Immature natural killer cell (primary cell): ENCODE data around the gene ATAD3A. TPM values are rescaled to one million over a fixed set of nuclear protein-coding genes. Genes with fewer than 3 reads are reported as not detected.
"Not testable (repeated sequence)": the region's sequence is repeated elsewhere in the genome, so short reads cannot be mapped to it uniquely, and the experiment has no call there.

Experiments
- DNase-seq, 3 donors: peaks; one replicate each; pipeline ENCODE4 v3.0.0; 2022; ENCODE audit warnings: mixed read lengths in 1 of 3
- H3K27ac Mint-ChIP-seq, 6 donors: one replicate each; pipeline ENCODE4 v1.8.0; 2020; ENCODE audit warnings: mixed read lengths in 6 of 6, mild to moderate bottlenecking in 5 of 6, inconsistent platforms in 4 of 6, moderate library complexity in 3 of 6
- H3K27me3 Mint-ChIP-seq, 3 donors: one replicate each; pipeline ENCODE4 v1.8.0; 2020 to 2021; ENCODE audit warnings: low read depth in 3 of 3, mild to moderate bottlenecking in 3 of 3, mixed read lengths in 3 of 3, moderate library complexity in 3 of 3, inconsistent platforms in 1 of 3
- H3K36me3 Mint-ChIP-seq, 3 donors: one replicate each; pipeline ENCODE4 v1.8.0; 2020; ENCODE audit warnings: mixed read lengths in 3 of 3, inconsistent platforms in 2 of 3, mild to moderate bottlenecking in 2 of 3
- H3K4me1 Mint-ChIP-seq, 2 donors: one replicate each; pipeline ENCODE4 v1.8.0; 2020; ENCODE audit warnings: inconsistent platforms in 2 of 2, mild to moderate bottlenecking in 2 of 2, mixed read lengths in 2 of 2, moderate library complexity in 1 of 2
- H3K4me3 Mint-ChIP-seq, 5 donors: one replicate each; pipeline ENCODE4 v1.8.0; 2020; ENCODE audit warnings: mild to moderate bottlenecking in 5 of 5, mixed read lengths in 5 of 5, inconsistent platforms in 3 of 5, moderate library complexity in 3 of 5
- H3K9me3 Mint-ChIP-seq, 6 donors: one replicate each; pipeline ENCODE4 v1.8.0; 2020; ENCODE audit warnings: mild to moderate bottlenecking in 6 of 6, mixed read lengths in 6 of 6, inconsistent platforms in 4 of 6, moderate library complexity in 3 of 6
- polyA plus RNA-seq, 3 donors: library from polyadenylated mRNA; unstranded; fragments of 300-500 nt; fragmentation: Illumina TruSeq; gene quantifications; one replicate each; pipeline ENCODE4 v1.2.3, GENCODE V29; 2021

ATAD3A gene
- polyA plus RNA-seq, 3 donors from 2014 or later, result 6.4 to 14.5 (median 7.3) TPM

- not testable (repeated sequence) for H3K4me3 Mint-ChIP-seq, H3K4me1 Mint-ChIP-seq, DNase-seq, H3K36me3 Mint-ChIP-seq, H3K27ac Mint-ChIP-seq, H3K9me3 Mint-ChIP-seq
- H3K27me3 Mint-ChIP-seq, result peaks cover 0 to 13% (median 3%) of the 10 kb centered on the region in 3 donors
Measured at GRCh38 chr1:1481811-1482210, 30.2 kb upstream of the ATAD3A start.

- no peak for DNase-seq
- H3K27ac Mint-ChIP-seq, result no peak overlapping the region
- no peaks in the 10 kb centered on the region for H3K9me3 Mint-ChIP-seq
- no peaks in the 10 kb centered on the region for H3K4me1 Mint-ChIP-seq
- H3K27me3 Mint-ChIP-seq, result peaks cover 0 to 14% (median 3%) of the 10 kb centered on the region in 3 donors
- no peak overlapping the region for H3K4me3 Mint-ChIP-seq
- peaks cover 6 to 9% (median 8%) of the 10 kb centered on the region in 3 donors for H3K36me3 Mint-ChIP-seq
Measured at GRCh38 chr1:1482856-1483255, 29.1 kb upstream of the ATAD3A start.

- no peak for DNase-seq
- Mint-ChIP-seq H3K27me3 (peaks cover 0 to 12% (median 3%) of the 10 kb centered on the region in 3 donors), H3K4me3 (no peak overlapping the region), H3K9me3 (no peaks in the 10 kb centered on the region), H3K36me3 (peaks cover 6 to 9% (median 8%) of the 10 kb centered on the region in 3 donors), H3K27ac (no peak overlapping the region), H3K4me1 (no peaks in the 10 kb centered on the region)
Measured at GRCh38 chr1:1483714-1484113, 28.2 kb upstream of the ATAD3A start.

GRCh38 chr1:1484976-1485750, 26.8 kb upstream of the ATAD3A start:
- H3K27me3 Mint-ChIP-seq, H3K36me3 Mint-ChIP-seq, H3K9me3 Mint-ChIP-seq, H3K4me3 Mint-ChIP-seq, DNase-seq, H3K27ac Mint-ChIP-seq, H3K4me1 Mint-ChIP-seq: not testable (repeated sequence)

GRCh38 chr1:1485755-1486317, 26.1 kb upstream of the ATAD3A start:
- H3K4me1 Mint-ChIP-seq, H3K36me3 Mint-ChIP-seq, H3K9me3 Mint-ChIP-seq, DNase-seq, H3K27me3 Mint-ChIP-seq, H3K4me3 Mint-ChIP-seq, H3K27ac Mint-ChIP-seq: not testable (repeated sequence)

- Mint-ChIP-seq H3K36me3 (peaks cover 0 to 7% (median 3%) of the 10 kb centered on the region in 3 donors), H3K27ac (no peak overlapping the region), H3K9me3 (no peaks in the 10 kb centered on the region), H3K4me3 (no peak overlapping the region), H3K4me1 (no peaks in the 10 kb centered on the region), H3K27me3 (peaks cover 0 to 5% (median 1%) of the 10 kb centered on the region in 3 donors)
- no peak for DNase-seq
Measured at GRCh38 chr1:1487701-1488100, 24.3 kb upstream of the ATAD3A start.

- H3K27me3 Mint-ChIP-seq, result peaks cover 0 to 5% (median 0%) of the 10 kb centered on the region in 3 donors
- H3K9me3 Mint-ChIP-seq, result peaks cover 0 to 5% (median 4%) of the 10 kb centered on the region in 6 donors
- no peak overlapping the region for H3K4me3 Mint-ChIP-seq
- H3K36me3 Mint-ChIP-seq, result peaks cover 11 to 18% (median 15%) of the 10 kb centered on the region in 3 donors
- H3K27ac Mint-ChIP-seq, result no peak overlapping the region
- DNase-seq, result no peak
- no peaks in the 10 kb centered on the region for H3K4me1 Mint-ChIP-seq
Measured at GRCh38 chr1:1489231-1489630, 22.7 kb upstream of the ATAD3A start.

- Mint-ChIP-seq H3K4me3 (no peak overlapping the region), H3K4me1 (no peaks in the 10 kb centered on the region), H3K27ac (no peak overlapping the region), H3K36me3 (peaks cover 11 to 18% (median 15%) of the 10 kb centered on the region in 3 donors), H3K27me3 (peaks cover 0 to 5% (median 0%) of the 10 kb centered on the region in 3 donors), H3K9me3 (peaks cover 0 to 5% (median 4%) of the 10 kb centered on the region in 6 donors)
- DNase-seq, result no peak
Measured at GRCh38 chr1:1489861-1490260, 22.1 kb upstream of the ATAD3A start.

GRCh38 chr1:1490633-1491230, 21.2 kb upstream of the ATAD3A start:
- peaks cover 0 to 5% (median 4%) of the 10 kb centered on the region in 6 donors for H3K9me3 Mint-ChIP-seq
- peaks cover 11 to 18% (median 15%) of the 10 kb centered on the region in 3 donors for H3K36me3 Mint-ChIP-seq
- peaks cover 0 to 1% (median 0%) of the 10 kb centered on the region in 3 donors for H3K27me3 Mint-ChIP-seq
- no peak for DNase-seq
- no peak overlapping the region for H3K4me3 Mint-ChIP-seq
- no peak overlapping the region for H3K27ac Mint-ChIP-seq
- H3K4me1 Mint-ChIP-seq, result no peaks in the 10 kb centered on the region

- H3K36me3 Mint-ChIP-seq, result peaks cover 11 to 18% (median 15%) of the 10 kb centered on the region in 3 donors
- no peak overlapping the region for H3K27ac Mint-ChIP-seq
- no peaks in the 10 kb centered on the region for H3K4me1 Mint-ChIP-seq
- DNase-seq, result no peak
- H3K4me3 Mint-ChIP-seq, result no peak overlapping the region
- H3K9me3 Mint-ChIP-seq, result peaks cover 0 to 5% (median 4%) of the 10 kb centered on the region in 6 donors
- peaks cover 0 to 1% (median 0%) of the 10 kb centered on the region in 3 donors for H3K27me3 Mint-ChIP-seq
Measured at GRCh38 chr1:1491601-1492000, 20.4 kb upstream of the ATAD3A start.

- H3K4me3 Mint-ChIP-seq, H3K27ac Mint-ChIP-seq, H3K27me3 Mint-ChIP-seq, H3K4me1 Mint-ChIP-seq, H3K9me3 Mint-ChIP-seq, DNase-seq: not testable (repeated sequence)
- H3K36me3 Mint-ChIP-seq, result peaks cover 11 to 18% (median 15%) of the 10 kb centered on the region in 3 donors
Measured at GRCh38 chr1:1494311-1494710, 17.7 kb upstream of the ATAD3A start.

- not testable (repeated sequence) for H3K4me1 Mint-ChIP-seq
Measured at GRCh38 chr1:1495461-1495975, 16.4 kb upstream of the ATAD3A start.

GRCh38 chr1:1504777-1505365, 7.1 kb upstream of the ATAD3A start:
- Mint-ChIP-seq H3K4me1 (peaks cover 11 to 14% of the 10 kb centered on the region in 2 donors), H3K27ac (peak overlapping the region; percentile 94 to 98 (median 96)), H3K4me3 (peak overlapping the region; percentile 76 to 96 (median 86))
- H3K9me3 Mint-ChIP-seq, H3K36me3 Mint-ChIP-seq, H3K27me3 Mint-ChIP-seq: not testable (repeated sequence)
- DNase-seq, result peak; percentile 43 to 64 (median 49)

More at GRCh38 chr1:1495461-1495975, 16.4 kb upstream of the ATAD3A start:
- not testable (repeated sequence) for H3K9me3 Mint-ChIP-seq, H3K27me3 Mint-ChIP-seq, DNase-seq, H3K4me3 Mint-ChIP-seq, H3K27ac Mint-ChIP-seq
- H3K36me3 Mint-ChIP-seq, result peaks cover 11 to 18% (median 12%) of the 10 kb centered on the region in 3 donors
